VCaP (cell line): ENCODE measurements around the gene EFCAB8.

Source experiments
- H3K27ac ChIP-seq: fragments of 450-650 bp; 2 replicates; pipeline ENCODE4 v1.5.1; 2017
- CTCF ChIP-seq: fragments of 450-650 bp; conservative IDR thresholded peaks from 2 replicates; pipeline ENCODE4 v1.5.1; 2017; ENCODE audit warnings: mild to moderate bottlenecking, moderate library complexity

Gene EFCAB8

GRCh38 chr20:32976746-32977145, 118.0 kb downstream of the EFCAB8 start:
- no peak for TF ChIP-seq CTCF
- no peak overlapping the region for H3K27ac ChIP-seq

- no peak for TF ChIP-seq CTCF
- no peak overlapping the region for H3K27ac ChIP-seq
These were observed 118.7 kb downstream of the EFCAB8 start for GRCh38 chr20:32977281-32978008.

- no peak overlapping the region for H3K27ac ChIP-seq
- TF ChIP-seq CTCF = no peak
These were observed 119.2 kb downstream of the EFCAB8 start for GRCh38 chr20:32978009-32978335.

- TF ChIP-seq CTCF = no peak
- no peak overlapping the region for H3K27ac ChIP-seq
These were observed 120.7 kb downstream of the EFCAB8 start for GRCh38 chr20:32979201-32979998.

- no peak for TF ChIP-seq CTCF
- no peak overlapping the region for H3K27ac ChIP-seq
These were observed 121.6 kb downstream of the EFCAB8 start for GRCh38 chr20:32980131-32980941.

GRCh38 chr20:32980990-32981389, 122.3 kb downstream of the EFCAB8 start:
- TF ChIP-seq CTCF = no peak

More at GRCh38 chr20:32980990-32981389, 122.3 kb downstream of the EFCAB8 start:
- no peak overlapping the region for H3K27ac ChIP-seq
